Measurements from ENCODE around the gene HMGCS1.
"Not testable (repeated sequence)": the region's sequence is repeated elsewhere in the genome, so short reads cannot be mapped to it uniquely, and the experiment has no call there.

The HMGCS1 gene

GRCh38 chr5:43313035-43313853 is at the start of gene HMGCS1:
TSS of gene HMGCS1 (minus strand) at chr5:43313412. CDS start at chr5:43298965, 14,447 bp downstream.
- DNase-seq (ENCODE audit: low spot score) = peak; percentile 100

DNA sequence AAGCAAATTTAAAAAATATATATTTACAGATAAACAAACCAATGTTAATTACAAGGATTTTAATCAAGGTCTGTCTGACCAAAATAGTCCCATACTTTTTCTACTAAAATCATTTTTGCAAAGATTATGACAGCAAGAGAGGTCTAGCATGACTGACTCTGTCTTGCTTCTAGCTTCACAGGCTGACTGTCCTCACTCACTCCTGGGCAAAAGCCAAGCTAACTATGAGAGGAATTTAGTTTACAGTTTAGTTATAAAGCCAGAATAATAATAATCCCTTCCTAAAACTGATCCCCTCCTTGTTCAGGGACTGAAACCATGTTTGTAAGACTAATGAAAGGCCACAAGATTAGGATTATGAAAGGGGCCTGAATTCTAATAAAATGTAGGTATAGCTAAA is 45.5 kb upstream of the HMGCS1 start:
- no peak for DNase-seq (ENCODE audit: low spot score)

DNA sequence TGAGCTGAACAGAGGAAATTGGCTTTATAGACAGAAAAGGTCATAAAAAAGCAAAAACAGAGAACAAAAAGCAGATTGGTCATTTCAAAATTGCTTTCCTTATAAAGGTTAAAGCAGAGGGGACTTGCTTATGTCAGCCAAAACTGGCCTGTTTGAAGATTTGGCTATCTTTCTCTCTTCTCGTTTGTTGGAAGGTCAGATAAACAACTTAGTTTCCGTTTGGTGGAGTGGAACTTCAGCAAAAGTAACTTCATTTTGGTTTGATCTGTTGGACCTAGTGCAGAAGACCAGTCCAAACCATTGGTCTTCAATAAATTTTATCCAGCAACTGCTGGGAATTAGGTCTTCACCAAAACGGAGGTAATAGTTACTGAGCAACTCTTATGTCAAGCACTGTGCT is 45.1 kb upstream of the HMGCS1 start:
- DNase-seq (ENCODE audit: low spot score) = no peak

DNA sequence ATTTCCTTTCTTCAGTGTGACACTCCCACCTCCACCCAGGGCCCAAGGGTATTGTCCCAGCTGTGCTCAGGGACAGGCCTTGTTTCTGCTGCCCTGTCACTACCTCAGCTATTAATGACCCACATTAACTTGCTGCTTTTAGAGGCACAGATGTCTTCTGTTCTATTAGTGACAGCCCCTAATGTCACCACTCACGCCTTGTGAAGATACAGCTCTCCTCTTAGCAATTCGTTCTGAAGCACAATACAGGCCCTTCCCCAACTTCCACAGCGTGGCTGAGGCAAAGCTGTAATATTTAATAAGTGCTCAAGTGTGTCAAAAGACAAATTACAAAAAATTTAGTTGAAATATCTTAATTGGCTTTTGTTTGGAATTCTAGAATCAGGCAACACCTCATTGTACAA is 44.7 kb upstream of the HMGCS1 start:
- DNase-seq (ENCODE audit: low spot score) = no peak

DNA sequence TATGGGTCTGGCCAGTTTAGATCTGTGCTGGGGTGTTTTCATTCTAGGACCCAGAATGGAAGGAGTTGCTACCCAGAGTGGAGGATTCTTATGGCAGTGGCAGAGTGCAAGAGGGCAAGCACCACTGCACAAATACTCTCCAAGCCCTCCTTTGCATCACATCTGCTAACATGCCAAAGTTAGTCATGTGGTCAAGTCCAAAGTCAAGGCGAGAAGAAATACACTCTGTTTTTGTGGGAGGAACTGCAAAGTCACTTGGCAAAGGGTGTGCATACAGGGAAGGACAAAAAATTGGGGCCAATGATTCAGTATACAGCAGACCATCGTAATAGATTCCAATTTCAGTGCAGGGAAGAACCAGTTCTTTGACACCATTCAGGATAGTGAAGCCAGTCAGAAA is 43.9 kb upstream of the HMGCS1 start:
- DNase-seq (ENCODE audit: low spot score) = no peak

DNA sequence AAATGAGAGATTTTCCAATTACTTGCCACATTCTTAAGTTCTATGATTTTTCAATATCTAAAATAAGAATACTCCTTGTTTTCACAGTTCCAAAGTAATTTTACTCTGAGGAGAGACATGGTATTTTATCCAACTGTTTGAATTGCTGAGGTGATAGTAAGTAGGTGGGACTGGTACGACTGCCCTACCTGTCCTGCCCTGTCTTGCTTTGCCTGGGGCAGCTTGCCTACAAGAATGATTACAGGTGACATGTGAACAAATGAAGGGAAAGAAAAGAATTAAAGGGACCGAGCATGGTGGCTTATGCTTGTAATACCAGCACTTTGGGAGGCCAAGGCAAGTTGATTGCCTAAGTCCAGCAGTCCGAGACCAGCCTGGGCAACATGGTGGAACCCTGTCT is 41.6 kb upstream of the HMGCS1 start:
- no peak for DNase-seq (ENCODE audit: low spot score)

DNA sequence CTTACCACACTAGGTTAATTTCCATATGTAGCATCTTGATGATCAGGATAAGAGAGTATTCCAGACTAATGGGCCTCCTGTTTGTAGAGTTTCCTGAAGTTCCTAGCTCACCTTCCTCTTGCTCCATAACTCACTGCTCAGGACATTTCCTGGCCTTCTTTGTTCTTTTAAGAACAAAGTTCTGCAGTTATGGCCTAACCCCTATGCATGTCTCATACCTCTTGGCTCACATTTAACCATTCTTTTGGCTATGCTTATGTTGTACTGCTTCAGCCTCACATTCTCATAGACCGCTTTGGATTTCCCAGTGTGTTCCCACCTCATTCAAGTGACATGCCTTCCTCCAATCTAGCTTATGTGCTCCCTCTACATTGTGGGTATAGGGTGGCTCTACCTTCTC is 40.5 kb upstream of the HMGCS1 start:
- no peak for DNase-seq (ENCODE audit: low spot score)

GRCh38 chr5:43352915-43353314 is 39.7 kb upstream of the HMGCS1 start:
- DNase-seq (ENCODE audit: low spot score) = no peak

GRCh38 chr5:43352131-43352530 is 38.9 kb upstream of the HMGCS1 start:
- DNase-seq (ENCODE audit: low spot score) = no peak

- no peak for DNase-seq (ENCODE audit: low spot score)
Observed at GRCh38 chr5:43348861-43349363, 35.7 kb upstream of the HMGCS1 start.

- DNase-seq (ENCODE audit: low spot score) = no peak
Observed at GRCh38 chr5:43348207-43348606, 35.0 kb upstream of the HMGCS1 start.

DNA sequence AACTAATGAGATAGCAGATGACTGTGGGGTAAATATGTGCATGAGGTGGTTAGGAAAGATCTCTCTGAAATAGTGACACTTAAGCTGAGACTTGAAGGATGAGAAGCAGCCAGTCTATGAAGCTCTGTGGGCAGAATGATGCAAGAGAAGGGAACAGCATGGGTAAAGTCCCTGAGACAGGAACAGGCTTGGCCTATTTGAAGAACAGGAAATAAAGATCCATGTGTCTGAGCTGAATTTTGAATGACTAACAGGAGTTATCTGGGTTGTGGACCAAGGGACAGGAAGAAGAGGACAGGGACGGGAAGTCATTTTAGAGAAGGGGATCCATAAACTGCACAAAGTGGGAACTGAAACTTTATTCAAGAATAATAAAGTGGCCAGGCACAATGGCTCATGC is 25.6 kb upstream of the HMGCS1 start:
- no peak for DNase-seq (ENCODE audit: low spot score)

GRCh38 chr5:43336159-43336558 is 22.9 kb upstream of the HMGCS1 start:
- DNase-seq (ENCODE audit: low spot score) = no peak

DNA sequence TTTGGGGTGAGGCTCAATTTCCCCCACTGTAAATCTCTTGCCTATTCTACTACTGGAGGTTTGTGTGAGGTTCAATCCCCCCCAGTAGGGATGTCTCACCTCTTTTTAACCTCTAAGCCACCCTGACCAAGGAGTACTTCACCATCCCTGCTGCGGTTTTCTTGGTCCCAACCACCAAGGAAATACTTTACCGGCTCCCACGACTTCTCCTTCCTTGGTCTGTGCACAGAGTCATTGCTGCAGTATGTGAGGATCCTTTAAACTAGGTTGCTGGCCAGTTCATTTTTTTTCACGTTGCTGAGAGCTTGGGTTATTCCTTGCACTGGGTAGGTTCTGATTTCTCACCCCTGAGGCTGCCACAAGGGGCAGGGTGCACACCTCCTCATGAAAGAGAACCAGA is 22.5 kb upstream of the HMGCS1 start:
- no peak for DNase-seq (ENCODE audit: low spot score)

DNA sequence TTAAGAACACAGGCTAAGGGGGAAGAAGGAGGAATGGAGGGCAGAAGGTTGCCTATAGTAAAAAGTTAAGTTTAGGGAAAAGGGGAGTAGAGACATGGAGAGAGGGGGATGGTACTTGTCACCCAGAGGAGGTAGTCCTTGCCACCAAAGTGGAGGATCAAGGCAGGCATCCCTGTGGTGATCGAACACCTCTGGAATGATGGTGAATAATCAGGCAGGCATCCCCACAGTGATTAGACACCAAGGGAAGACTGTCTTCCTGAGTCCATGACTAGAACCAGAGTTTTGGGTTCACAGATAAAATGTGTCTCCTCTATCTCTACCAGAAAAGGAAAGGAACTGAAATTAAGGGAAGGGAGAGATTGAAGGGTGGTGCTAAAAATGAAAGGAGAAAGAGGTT is 19.2 kb upstream of the HMGCS1 start:
- DNase-seq (ENCODE audit: low spot score) = no peak

DNA sequence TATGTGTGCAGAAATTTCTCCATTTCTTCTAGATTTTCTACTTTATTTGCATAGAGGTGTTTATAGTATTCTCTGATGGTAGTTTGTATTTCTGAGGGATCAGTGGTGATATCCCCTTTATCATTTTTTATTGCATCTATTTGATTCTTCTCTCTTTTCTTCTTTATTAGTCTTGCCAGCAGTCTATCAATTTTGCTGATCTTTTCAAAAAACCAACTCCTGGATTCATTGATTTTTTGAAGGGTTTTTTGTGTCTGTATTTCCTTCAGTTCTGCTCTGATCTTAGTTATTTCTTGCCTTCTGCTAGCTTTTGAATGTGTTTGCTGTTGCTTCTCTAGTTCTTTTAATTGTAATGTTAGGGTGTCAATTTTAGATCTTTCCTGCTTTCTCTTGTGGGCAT is 12.4 kb upstream of the HMGCS1 start:
- not testable (repeated sequence) for DNase-seq (ENCODE audit: low spot score)

DNA sequence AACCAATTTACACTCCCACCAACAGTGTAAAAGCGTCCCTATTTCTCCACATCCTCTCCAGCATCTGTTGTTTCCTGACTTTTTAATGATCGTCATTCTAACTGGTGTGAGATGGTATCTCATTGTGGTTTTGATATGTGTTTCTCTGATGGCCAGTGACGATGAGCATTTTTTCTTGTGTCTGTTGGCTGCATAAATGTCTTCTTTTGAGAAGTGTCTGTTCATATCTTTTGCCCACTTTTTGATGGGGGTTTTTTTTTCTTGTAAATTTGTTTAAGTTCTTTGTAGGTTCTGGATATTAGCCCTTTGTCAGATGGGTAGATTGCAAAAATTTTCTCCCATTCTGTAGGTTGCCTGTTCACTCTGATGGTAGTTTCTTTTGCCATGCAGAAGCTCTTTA is 10.3 kb upstream of the HMGCS1 start:
- DNase-seq (ENCODE audit: low spot score) = not testable (repeated sequence)

DNA sequence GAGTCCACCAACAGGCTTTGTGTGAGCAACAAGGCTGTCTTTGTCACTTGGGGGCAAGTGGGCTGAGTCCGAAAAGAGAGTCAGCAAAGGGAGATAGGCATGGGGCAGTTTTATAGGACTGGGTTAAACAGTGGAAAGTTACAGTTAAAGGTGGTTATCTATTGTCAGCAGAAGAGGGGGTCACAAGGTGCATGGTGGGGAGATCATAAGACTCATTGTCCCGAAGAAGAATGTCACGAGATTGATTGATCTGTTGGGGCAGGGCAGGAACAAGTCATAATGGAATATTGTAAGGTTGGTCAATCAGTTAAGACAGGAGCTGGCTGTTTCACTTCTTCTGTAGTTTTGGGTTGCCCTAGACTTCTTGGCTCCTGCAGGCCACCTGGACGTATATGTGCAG is 7.6 kb upstream of the HMGCS1 start:
- DNase-seq (ENCODE audit: low spot score) = no peak

DNA sequence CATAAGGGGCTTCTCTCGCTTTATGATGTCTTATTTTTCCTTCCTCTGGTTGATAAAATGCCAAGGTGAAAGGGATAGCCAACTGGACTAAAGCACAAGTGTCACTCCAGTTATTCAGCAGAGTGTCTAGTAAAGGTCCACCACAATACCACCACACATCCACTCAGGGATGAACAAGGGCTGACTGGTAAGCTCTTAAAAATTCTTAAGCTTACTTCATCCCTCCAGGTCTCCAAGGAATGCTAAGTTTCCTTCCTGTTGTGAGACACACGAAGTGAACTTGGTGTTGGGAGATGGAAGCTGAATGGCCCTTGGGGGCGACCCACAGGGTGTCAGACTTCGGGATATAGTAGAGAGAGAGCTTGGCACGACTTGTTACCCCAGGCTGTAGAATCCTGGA is 3.2 kb upstream of the HMGCS1 start:
- no peak for DNase-seq (ENCODE audit: low spot score)

GRCh38 chr5:43315682-43316081 is 2.5 kb upstream of the HMGCS1 start:
- DNase-seq (ENCODE audit: low spot score) = no peak

GRCh38 chr5:43315263-43315662 is 2.1 kb upstream of the HMGCS1 start:
- DNase-seq (ENCODE audit: low spot score) = no peak

- DNase-seq (ENCODE audit: low spot score) = no peak
Observed at GRCh38 chr5:43314724-43315123, 1.5 kb upstream of the HMGCS1 start.

DNA sequence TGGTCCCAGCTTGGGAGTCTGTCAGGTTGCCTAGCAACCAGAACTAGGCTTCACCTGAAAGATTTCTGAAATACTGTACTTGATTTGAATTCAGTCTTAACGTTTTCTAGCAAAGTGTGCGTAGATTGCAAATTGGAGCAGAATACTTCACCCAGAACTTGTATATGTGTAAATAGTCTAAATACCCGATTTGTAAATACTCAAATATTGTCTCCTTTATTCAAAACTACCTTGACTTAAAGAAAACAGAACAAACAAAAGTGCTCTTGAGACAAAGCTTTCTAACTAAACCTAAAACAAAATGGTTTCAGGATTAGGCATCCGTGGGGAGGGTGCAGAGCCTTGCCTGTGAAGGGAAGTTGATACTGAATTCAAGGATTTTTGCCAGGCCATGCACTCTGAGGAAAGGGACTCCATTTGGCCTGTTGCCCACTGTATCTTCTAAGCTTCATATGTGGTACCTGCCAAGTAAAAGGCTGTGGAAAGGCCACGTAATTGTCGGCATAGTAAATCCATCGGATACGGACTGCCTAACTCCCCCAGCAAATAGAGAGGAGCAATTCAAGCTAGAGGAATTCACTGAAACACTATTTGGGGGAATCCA is 744 bp upstream of the HMGCS1 start:
- DNase-seq (ENCODE audit: low spot score) = no peak

DNA sequence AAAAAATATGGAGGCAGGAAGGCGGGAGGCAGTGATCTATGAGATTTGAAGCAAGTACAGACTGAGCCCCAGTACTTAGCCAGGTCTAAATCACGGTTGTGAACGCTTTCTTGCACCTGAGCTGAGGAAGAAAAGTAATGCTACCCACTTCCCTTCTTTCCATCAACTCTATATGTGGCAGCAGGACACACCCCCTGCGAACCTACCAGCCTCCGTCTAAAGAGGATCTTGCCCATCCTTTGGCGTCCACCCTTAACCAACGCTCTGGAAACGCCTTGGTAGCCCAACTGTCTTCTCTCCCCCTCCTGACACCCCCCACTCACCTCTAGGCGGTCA is 545 bp downstream of the HMGCS1 start:
- DNase-seq (ENCODE audit: low spot score) = no peak

All from cerebellar cortex (tissue), 1 donor.